MM.1S (cell line): ENCODE results near the gene PRKCSH.
A peak's percentile ranks its signal among the peaks of the same experiment; 100 is the strongest.

ENCODE experiments used
- DNase-seq: peaks from one replicate; pipeline ENCODE4 v3.0.0-alpha.2; 2015
- H2AFZ ChIP-seq: fragments of 300-600 bp; sonication (generic); 2 replicates; pipeline ENCODE4 v1.6.0; 2016; ENCODE audit warnings: antibody characterized with exemption, low read length
- H3F3A ChIP-seq: fragments of 300-600 bp; sonication (generic); 2 replicates; pipeline ENCODE4 v1.6.1; 2016; ENCODE audit warnings: mild to moderate bottlenecking, antibody characterized with exemption, low read length, moderate library complexity, mixed read lengths; ENCODE audit not compliant: insufficient read depth
- H3K27ac ChIP-seq: fragments of 300-600 bp; sonication (generic); 2 replicates; pipeline ENCODE4 v1.5.1; 2016; ENCODE audit warnings: mild to moderate bottlenecking, low read length
- H3K27me3 ChIP-seq: fragments of 300-600 bp; sonication (generic); replicated peaks from 2 replicates; pipeline ENCODE4 v1.6.0; 2016; ENCODE audit warnings: low read length; ENCODE audit not compliant: insufficient read depth
- H3K36me3 ChIP-seq: fragments of 300-600 bp; sonication (generic); replicated peaks from 2 replicates; pipeline ENCODE4 v1.6.1; 2016; ENCODE audit warnings: mild to moderate bottlenecking, low read length, mixed read lengths; ENCODE audit not compliant: insufficient read depth
- H3K4me1 ChIP-seq: fragments of 300-600 bp; sonication (generic); 2 replicates; pipeline ENCODE4 v1.6.1; 2016; ENCODE audit warnings: low read length, mixed read lengths
- H3K4me2 ChIP-seq: fragments of 300-600 bp; sonication (generic); 2 replicates; pipeline ENCODE4 v1.6.0; 2016; ENCODE audit warnings: low read depth, low read length
- H3K4me3 ChIP-seq: fragments of 300-600 bp; sonication (generic); 2 replicates; pipeline ENCODE4 v1.5.1; 2016; ENCODE audit warnings: low read length, mixed read lengths
- H3K79me2 ChIP-seq: fragments of 300-600 bp; sonication (generic); 2 replicates; pipeline ENCODE4 v1.6.1; 2016; ENCODE audit warnings: mixed run types, low read length, mixed read lengths
- H3K9ac ChIP-seq: fragments of 300-600 bp; sonication (generic); 2 replicates; pipeline ENCODE4 v1.6.1; 2016; ENCODE audit warnings: low read length, mixed read lengths
- H3K9me2 ChIP-seq: fragments of 300-600 bp; sonication (generic); replicated peaks from 2 replicates; pipeline ENCODE4 v1.6.1; 2016; ENCODE audit warnings: mild to moderate bottlenecking, low read length, mixed read lengths; ENCODE audit not compliant: insufficient read depth
- H3K9me3 ChIP-seq: fragments of 300-600 bp; sonication (generic); replicated peaks from 2 replicates; pipeline ENCODE4 v1.6.1; 2016; ENCODE audit warnings: mild to moderate bottlenecking, low read length, mixed read lengths; ENCODE audit not compliant: insufficient read depth
- H4K20me1 ChIP-seq: fragments of 300-600 bp; sonication (generic); 2 replicates; pipeline ENCODE4 v1.6.1; 2016; ENCODE audit warnings: mild to moderate bottlenecking, low read length, moderate library complexity, mixed read lengths; ENCODE audit not compliant: insufficient read depth
- EZH2 ChIP-seq: fragments of 300-600 bp; sonication (generic); optimal IDR thresholded peaks from 2 replicates; pipeline ENCODE3; 2017; ENCODE audit warnings: low read depth, mild to moderate bottlenecking, antibody characterized with exemption, low read length, mixed read lengths
- EZH2phosphoT487 ChIP-seq: fragments of 300-600 bp; sonication (generic); IDR thresholded peaks from 2 replicates; pipeline ENCODE4 v1.6.1; 2018; ENCODE audit warnings: antibody characterized with exemption, low read length
- TF ChIP-seq, protein P1 (sequence below): fragments of 300-600 bp; sonication (generic); IDR thresholded peaks from 2 replicates; pipeline ENCODE4 v1.5.1; 2016; ENCODE audit warnings: antibody characterized with exemption, low read length, mixed read lengths

PRKCSH gene

GRCh38 chr19:11481534-11482383 lies 46.3 kb downstream of the PRKCSH start:
- peak overlapping the region; percentile 64; the same call in 1 of the 2 replicates for H3K9ac ChIP-seq
- H3K9me3 ChIP-seq: no peaks in the 10 kb centered on the region
- no peaks in the 10 kb centered on the region for H3K9me2 ChIP-seq
- no peaks in the 10 kb centered on the region for H3K79me2 ChIP-seq
- no peak for TF ChIP-seq EZH2phosphoT487
- TF ChIP-seq, protein P1, sequence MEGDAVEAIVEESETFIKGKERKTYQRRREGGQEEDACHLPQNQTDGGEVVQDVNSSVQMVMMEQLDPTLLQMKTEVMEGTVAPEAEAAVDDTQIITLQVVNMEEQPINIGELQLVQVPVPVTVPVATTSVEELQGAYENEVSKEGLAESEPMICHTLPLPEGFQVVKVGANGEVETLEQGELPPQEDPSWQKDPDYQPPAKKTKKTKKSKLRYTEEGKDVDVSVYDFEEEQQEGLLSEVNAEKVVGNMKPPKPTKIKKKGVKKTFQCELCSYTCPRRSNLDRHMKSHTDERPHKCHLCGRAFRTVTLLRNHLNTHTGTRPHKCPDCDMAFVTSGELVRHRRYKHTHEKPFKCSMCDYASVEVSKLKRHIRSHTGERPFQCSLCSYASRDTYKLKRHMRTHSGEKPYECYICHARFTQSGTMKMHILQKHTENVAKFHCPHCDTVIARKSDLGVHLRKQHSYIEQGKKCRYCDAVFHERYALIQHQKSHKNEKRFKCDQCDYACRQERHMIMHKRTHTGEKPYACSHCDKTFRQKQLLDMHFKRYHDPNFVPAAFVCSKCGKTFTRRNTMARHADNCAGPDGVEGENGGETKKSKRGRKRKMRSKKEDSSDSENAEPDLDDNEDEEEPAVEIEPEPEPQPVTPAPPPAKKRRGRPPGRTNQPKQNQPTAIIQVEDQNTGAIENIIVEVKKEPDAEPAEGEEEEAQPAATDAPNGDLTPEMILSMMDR: no peak; the same call in 1 of the 2 replicates
- TF ChIP-seq EZH2: no peak
- no peaks in the 10 kb centered on the region for H4K20me1 ChIP-seq
- H3K4me3 ChIP-seq: peak overlapping the region; percentile 68
- peak overlapping the region; percentile 25; the same call in 1 of the 2 replicates for H3K27ac ChIP-seq
- peak overlapping the region; percentile 99 for H3K4me2 ChIP-seq
- peaks cover 10% of the 10 kb centered on the region; the same call in 1 of the 2 replicates for H3K4me1 ChIP-seq
- H3K27me3 ChIP-seq: peaks cover 25% of the 10 kb centered on the region
- H3F3A ChIP-seq: no peaks in the 10 kb centered on the region
- H2AFZ ChIP-seq: peak overlapping the region; percentile 91
- H3K36me3 ChIP-seq: no peaks in the 10 kb centered on the region
- peak; percentile 94 for DNase-seq

GRCh38 chr19:11482384-11483050 lies 47.1 kb downstream of the PRKCSH start:
- TF ChIP-seq EZH2phosphoT487 (no peak), EZH2 (no peak)
- TF ChIP-seq, protein P1: peak; percentile 90
- Histone ChIP-seq H3K9me3 (no peaks in the 10 kb centered on the region), H3K4me3 (peak overlapping the region; percentile 68), H3K4me1 (peaks cover 10% of the 10 kb centered on the region; the same call in 1 of the 2 replicates), H3F3A (no peaks in the 10 kb centered on the region), H3K4me2 (peak overlapping the region; percentile 99), H3K79me2 (no peaks in the 10 kb centered on the region), H3K36me3 (no peaks in the 10 kb centered on the region), H3K9me2 (no peaks in the 10 kb centered on the region), H2AFZ (peak overlapping the region; percentile 91), H3K9ac (peak overlapping the region; percentile 64; the same call in 1 of the 2 replicates), H3K27ac (peak overlapping the region; percentile 25; the same call in 1 of the 2 replicates), H3K27me3 (peaks cover 17% of the 10 kb centered on the region), H4K20me1 (no peaks in the 10 kb centered on the region)
- DNase-seq: peak; percentile 91

- H3K4me2 ChIP-seq: no peak overlapping the region
- TF ChIP-seq EZH2phosphoT487: no peak
- TF ChIP-seq EZH2: no peak
- TF ChIP-seq, protein P1: no peak
Observed at GRCh38 chr19:11483366-11484111, 48.1 kb downstream of the PRKCSH start.

More at GRCh38 chr19:11483366-11484111, 48.1 kb downstream of the PRKCSH start:
- Histone ChIP-seq H3K36me3 (no peaks in the 10 kb centered on the region), H3K79me2 (no peaks in the 10 kb centered on the region), H3K9ac (no peak overlapping the region), H4K20me1 (no peaks in the 10 kb centered on the region), H2AFZ (no peak overlapping the region), H3K27me3 (peaks cover 7% of the 10 kb centered on the region), H3K9me2 (no peaks in the 10 kb centered on the region), H3K9me3 (no peaks in the 10 kb centered on the region), H3K4me3 (no peak overlapping the region), H3F3A (no peaks in the 10 kb centered on the region), H3K27ac (no peak overlapping the region), H3K4me1 (peaks cover 10% of the 10 kb centered on the region; the same call in 1 of the 2 replicates)
- no peak for DNase-seq
